PC-9 (cell line): ENCODE data around the gene GOLGA8A.
"Not testable (repeated sequence)": the region's sequence is repeated elsewhere in the genome, so short reads cannot be mapped to it uniquely, and the experiment has no call there.

ENCODE experiments used
- CTCF ChIP-seq: fragments of 200-600 bp; sonication (generic); conservative IDR thresholded peaks from 2 replicates; pipeline ENCODE4 v1.6.1; 2017; ENCODE audit warnings: mixed run types, antibody characterized with exemption, mild to moderate bottlenecking, moderate library complexity
- EZH2 ChIP-seq: fragments of 200-600 bp; sonication (generic); IDR thresholded peaks from 2 replicates; pipeline ENCODE4 v1.8.0; 2017; ENCODE audit warnings: antibody characterized with exemption, low read depth

GRCh38 chr15:34409511-34409910, 28.1 kb downstream of the GOLGA8A start:
- not testable (repeated sequence) for TF ChIP-seq CTCF, EZH2
